Measurements from ENCODE around the gene CCT7.

CCT7 gene

DNA sequence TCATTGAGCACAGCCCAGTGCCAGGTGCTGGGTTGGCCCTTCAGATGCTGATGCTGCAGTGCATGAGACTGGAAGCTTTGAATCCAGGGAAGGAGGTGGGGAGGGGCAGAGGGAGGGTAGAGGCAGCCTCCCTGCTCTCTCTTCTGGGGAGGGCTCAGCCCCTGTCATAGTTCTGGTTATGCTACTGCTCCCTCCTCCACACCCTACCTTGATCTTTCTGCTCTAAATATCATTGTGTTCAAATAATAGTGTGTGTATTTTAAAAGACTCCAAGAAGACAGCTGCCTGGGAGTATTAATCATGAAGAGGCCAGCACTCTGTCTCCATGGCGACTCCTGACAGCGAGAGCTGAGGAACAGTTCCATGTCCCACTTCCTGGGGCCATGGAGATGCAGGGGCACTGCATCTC is 63.0 kb downstream of the CCT7 start:
- DNase-seq = peak; percentile 54

GRCh38 chr2:73297586-73297985 is 63.5 kb downstream of the CCT7 start:
- DNase-seq = no peak

DNA sequence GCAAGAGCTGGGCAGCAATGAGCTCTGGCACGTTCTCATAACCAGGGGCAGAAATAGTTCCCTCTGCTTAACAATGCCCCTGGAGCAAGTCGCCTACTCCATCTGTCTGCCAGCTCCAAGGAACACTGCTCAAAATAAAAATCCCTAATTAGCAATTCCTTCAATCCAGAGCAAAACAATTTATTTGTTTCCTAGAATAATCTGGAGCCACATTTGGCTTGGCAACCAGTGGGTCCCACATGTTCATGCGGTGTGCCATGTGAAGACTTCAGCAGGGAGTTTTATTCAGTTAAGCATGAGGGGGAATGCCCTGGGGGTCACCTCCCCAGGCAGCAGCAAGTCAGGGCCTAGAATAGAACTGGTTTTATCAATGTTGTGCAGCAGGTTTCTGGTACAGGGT is 66.8 kb downstream of the CCT7 start:
- DNase-seq = no peak

GRCh38 chr2:73301636-73302035 is 67.5 kb downstream of the CCT7 start:
- DNase-seq = no peak

All from COR-L47 (cell line).